Activated CD8-positive, alpha-beta memory T cell treated with anti-CD3 and anti-CD28 coated beads, Interleukin-2, amount 10 ng/mL, durations not matched to agents 7 days and 5 days (primary cell): ENCODE measurements around the gene VENTX. TPM values are rescaled to one million over a fixed set of nuclear protein-coding genes. Genes with fewer than 3 reads are reported as not detected.
A peak's percentile ranks its signal among the peaks of the same experiment; 100 is the strongest.

ENCODE experiments used
- ATAC-seq: fragments of 150-1000 bp; cut with Tn5 transposase; one replicate; pipeline ENCODE4 v1.10.0; 2021; ENCODE audit warnings: moderate library complexity
- CTCF ChIA-PET: fragments of 350-600 bp; sonication (Branson Sonifier 250); formaldehyde crosslinking; loops from one replicate; lab custom pipeline; 2021; ENCODE audit warnings: antibody characterized with exemption; lab: Charles Lee
- DNase-seq: peaks from one replicate; pipeline ENCODE4 v3.0.0-alpha.2; 2020
- H3K27ac Mint-ChIP-seq: one replicate; pipeline ENCODE4 v1.8.0; 2021; ENCODE audit warnings: mild to moderate bottlenecking, mixed read lengths
- H3K27me3 Mint-ChIP-seq: one replicate; pipeline ENCODE4 v1.8.0; 2021; ENCODE audit warnings: mixed read lengths
- H3K36me3 Mint-ChIP-seq: one replicate; pipeline ENCODE4 v1.8.0; 2021; ENCODE audit warnings: mild to moderate bottlenecking, mixed read lengths
- H3K4me1 Mint-ChIP-seq: one replicate; pipeline ENCODE4 v1.8.0; 2021; ENCODE audit warnings: mixed read lengths
- H3K4me3 Mint-ChIP-seq: one replicate; pipeline ENCODE4 v1.8.0; 2021; ENCODE audit warnings: mild to moderate bottlenecking, moderate library complexity, mixed read lengths
- H3K9me3 Mint-ChIP-seq: one replicate; pipeline ENCODE4 v1.8.0; 2022; ENCODE audit warnings: low read depth, mixed read lengths
- total RNA-seq, 2 experiments: library from RNA; stranded (reverse); gene quantifications; one replicate each; pipeline ENCODE4 v1.2.3, GENCODE V29; 2021

The VENTX gene
- total RNA-seq, 2 experiments from 2014 or later: 0.12 TPM; not detected in 1

DNA sequence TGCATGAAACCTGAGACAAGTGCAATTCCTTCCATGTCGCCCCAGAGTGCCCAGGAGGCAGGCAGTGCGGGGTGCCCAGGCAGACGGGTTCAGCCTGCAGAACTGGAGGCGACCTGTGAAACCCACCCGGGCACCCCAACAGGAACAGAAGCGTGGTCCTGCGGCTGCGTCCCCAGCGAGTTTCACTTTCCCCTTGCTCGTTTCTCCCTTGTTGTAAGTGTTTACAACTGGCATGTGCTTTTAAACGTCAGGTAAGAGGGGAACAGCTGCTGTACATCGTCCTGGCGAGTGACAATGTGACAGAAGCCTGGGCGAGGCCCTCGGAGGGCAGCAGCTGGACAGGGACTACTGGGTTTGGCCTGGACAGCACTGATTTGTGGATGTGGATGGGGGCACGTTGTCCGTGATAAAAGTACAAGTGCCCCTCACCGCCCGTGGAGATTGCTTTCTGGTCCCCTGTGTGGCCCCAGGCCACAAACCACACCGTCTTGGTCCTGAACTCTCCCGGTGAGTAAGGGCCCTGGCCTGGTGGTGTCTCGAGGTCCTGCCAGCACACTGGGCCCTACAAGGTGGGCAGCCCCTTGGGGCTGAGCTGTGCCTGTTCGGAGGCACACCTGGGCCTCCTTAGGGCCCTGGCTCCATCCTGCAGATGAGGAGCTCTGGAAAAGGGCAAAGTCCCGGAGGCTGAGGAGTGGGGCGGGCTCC is 4.0 kb downstream of the VENTX start:
- CTCF ChIA-PET: interaction anchor here (0.9 kb wide), 1 partner anchor 8 kb away, joined by 3 read pairs; no protein-coding TSS in a partner anchor
- Mint-ChIP-seq H3K9me3 (no peaks in the 10 kb centered on the region), H3K27ac (no peak overlapping the region), H3K27me3 (peaks cover 33% of the 10 kb centered on the region), H3K4me3 (peak overlapping the region; percentile 73), H3K36me3 (no peaks in the 10 kb centered on the region), H3K4me1 (peaks cover 18% of the 10 kb centered on the region)
- DNase-seq: peak; percentile 60
- peak; percentile 64 for ATAC-seq

DNA sequence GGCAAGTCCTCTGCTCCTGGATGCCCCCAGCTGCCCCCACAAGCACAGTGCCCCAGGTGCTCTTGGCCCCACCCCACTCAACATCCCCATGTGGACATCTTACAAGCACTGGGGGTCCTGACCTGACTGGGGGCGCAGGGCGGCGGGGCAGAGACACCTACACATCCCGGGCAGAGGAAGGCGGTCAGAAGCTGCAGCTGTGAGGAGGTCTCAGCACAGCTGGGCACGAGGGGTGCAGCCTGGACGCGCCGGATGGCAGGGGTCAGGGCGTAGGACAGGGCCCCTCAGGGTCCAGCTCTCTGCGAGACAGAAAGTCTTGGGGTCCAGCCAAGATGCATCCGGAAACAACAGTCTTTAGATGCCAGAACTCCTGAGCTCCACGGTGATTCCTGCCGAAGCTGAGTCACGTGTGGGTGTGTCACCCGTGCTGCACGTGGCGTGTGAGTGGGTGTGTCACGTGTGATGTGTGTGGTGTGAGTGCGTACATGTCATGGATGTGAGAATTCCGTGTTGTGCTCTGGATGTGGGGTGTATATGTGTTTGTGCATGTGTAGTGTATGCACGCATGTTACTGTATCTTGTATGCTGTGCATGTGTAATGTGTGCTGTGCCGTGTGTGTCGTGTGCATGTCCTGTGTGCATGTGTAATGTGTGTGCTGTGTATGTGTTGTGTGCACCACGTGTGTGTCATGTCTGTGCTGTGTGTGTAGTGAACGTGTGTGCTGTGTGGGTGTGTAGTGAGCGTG is 5.1 kb downstream of the VENTX start:
- ATAC-seq (no peak), DNase-seq (no peak)
- Mint-ChIP-seq H3K27me3 (peaks cover 29% of the 10 kb centered on the region), H3K4me3 (no peak overlapping the region), H3K27ac (no peak overlapping the region), H3K9me3 (no peaks in the 10 kb centered on the region), H3K4me1 (peaks cover 20% of the 10 kb centered on the region), H3K36me3 (no peaks in the 10 kb centered on the region)
- CTCF ChIA-PET: interaction anchor here (0.9 kb wide), 1 partner anchor 9 kb away, joined by 3 read pairs; no protein-coding TSS in a partner anchor

DNA sequence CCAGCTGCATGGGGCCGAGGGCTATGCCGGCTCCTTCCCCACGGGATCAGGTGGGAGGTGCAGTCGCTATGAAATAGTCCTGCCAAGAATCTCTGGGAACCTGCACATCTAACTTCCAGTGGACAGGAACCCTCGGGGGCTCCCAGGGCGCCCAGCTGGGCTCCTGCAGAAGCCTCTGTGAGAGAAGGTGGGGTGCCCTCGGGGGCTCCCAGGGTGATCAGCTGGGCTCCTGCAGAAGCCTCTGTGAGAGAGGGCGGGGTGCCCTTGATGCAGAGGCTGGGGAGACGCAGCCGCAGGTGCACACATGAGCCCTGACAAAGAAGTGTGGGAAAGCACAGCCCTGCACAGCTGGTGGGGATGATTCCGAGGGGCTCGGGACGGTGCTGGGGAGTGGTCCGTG is 5.9 kb downstream of the VENTX start:
- H3K36me3 Mint-ChIP-seq: no peaks in the 10 kb centered on the region
- H3K27ac Mint-ChIP-seq: no peak overlapping the region
- H3K27me3 Mint-ChIP-seq: peaks cover 24% of the 10 kb centered on the region
- H3K4me1 Mint-ChIP-seq: peaks cover 20% of the 10 kb centered on the region
- H3K9me3 Mint-ChIP-seq: no peaks in the 10 kb centered on the region
- CTCF ChIA-PET: no interaction called here
- H3K4me3 Mint-ChIP-seq: no peak overlapping the region
- ATAC-seq (no peak), DNase-seq (no peak)

- Mint-ChIP-seq H3K36me3 (no peaks in the 10 kb centered on the region), H3K4me3 (no peak overlapping the region), H3K4me1 (peaks cover 19% of the 10 kb centered on the region), H3K9me3 (no peaks in the 10 kb centered on the region), H3K27ac (no peak overlapping the region), H3K27me3 (peaks cover 17% of the 10 kb centered on the region)
- CTCF ChIA-PET: interaction anchor here (1.0 to 2.1 kb wide), 3 partner anchors 11 to 15 kb away, joined by 3 to 9 read pairs (median 3); no protein-coding TSS in a partner anchor
- no peak for ATAC-seq
- DNase-seq: no peak
Measured at GRCh38 chr10:133245439-133246235, 8.0 kb downstream of the VENTX start.

GRCh38 chr10:133246236-133246626 is 8.6 kb downstream of the VENTX start:
- Mint-ChIP-seq H3K4me1 (peaks cover 13% of the 10 kb centered on the region), H3K36me3 (no peaks in the 10 kb centered on the region), H3K27ac (no peak overlapping the region), H3K4me3 (no peak overlapping the region), H3K27me3 (peaks cover 11% of the 10 kb centered on the region), H3K9me3 (no peaks in the 10 kb centered on the region)
- no peak for DNase-seq
- no peak for ATAC-seq
- CTCF ChIA-PET: interaction anchor here (1.0 to 2.1 kb wide), 4 partner anchors 11 to 62 kb away, joined by 3 to 9 read pairs (median 4); no protein-coding TSS in a partner anchor

DNA sequence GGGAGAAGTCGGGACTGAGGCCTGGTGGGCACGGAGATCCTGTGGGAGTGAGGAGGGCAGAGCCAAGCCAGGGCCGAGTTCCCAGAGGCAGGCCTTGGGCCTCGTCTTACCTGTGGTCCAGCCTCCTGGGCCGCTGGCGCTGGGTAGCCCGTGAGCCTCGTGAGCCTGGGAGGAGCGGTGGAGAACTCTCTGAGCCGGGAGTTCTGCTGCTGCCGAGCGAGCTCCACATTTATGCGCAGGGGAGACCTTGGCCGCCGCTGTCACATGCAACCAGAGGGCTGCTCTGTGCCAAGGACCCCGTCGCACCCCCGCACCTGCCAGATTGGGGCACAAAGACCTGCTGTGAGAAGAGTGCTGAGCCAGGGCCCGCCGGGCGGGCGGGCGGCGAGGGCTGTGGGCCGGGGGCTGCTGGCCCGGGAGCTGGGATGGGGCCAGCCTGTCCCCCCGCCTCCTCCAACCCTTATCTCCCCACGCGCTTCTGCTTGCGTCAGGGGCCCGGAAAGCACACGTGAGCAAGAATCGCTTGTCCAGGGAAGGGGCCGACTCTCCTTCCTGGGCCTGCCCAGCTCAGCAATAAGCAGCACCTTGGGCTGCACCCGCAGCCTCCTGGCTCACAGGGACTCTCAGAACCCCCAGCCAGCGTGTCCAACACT is 10.2 kb downstream of the VENTX start:
- Mint-ChIP-seq H3K27ac (no peak overlapping the region), H3K9me3 (no peaks in the 10 kb centered on the region), H3K4me3 (no peak overlapping the region), H3K4me1 (peaks cover 2% of the 10 kb centered on the region), H3K36me3 (no peaks in the 10 kb centered on the region), H3K27me3 (peaks cover 5% of the 10 kb centered on the region)
- ATAC-seq (no peak), DNase-seq (no peak)
- CTCF ChIA-PET: interaction anchor here (0.8 to 1.4 kb wide), 2 partner anchors 11 to 60 kb away, joined by 4 to 5 read pairs; no protein-coding TSS in a partner anchor

- ATAC-seq (no peak), DNase-seq (no peak)
- peaks cover 2% of the 10 kb centered on the region for H3K4me1 Mint-ChIP-seq
- H3K36me3 Mint-ChIP-seq: no peaks in the 10 kb centered on the region
- peaks cover 5% of the 10 kb centered on the region for H3K27me3 Mint-ChIP-seq
- H3K27ac Mint-ChIP-seq: no peak overlapping the region
- H3K9me3 Mint-ChIP-seq: no peaks in the 10 kb centered on the region
- CTCF ChIA-PET: no interaction called here
- no peak overlapping the region for H3K4me3 Mint-ChIP-seq
Measured at GRCh38 chr10:133248334-133248715, 10.7 kb downstream of the VENTX start.

- H3K9me3 Mint-ChIP-seq: no peaks in the 10 kb centered on the region
- CTCF ChIA-PET: no interaction called here
- DNase-seq (no peak), ATAC-seq (no peak)
- no peak overlapping the region for H3K4me3 Mint-ChIP-seq
- H3K36me3 Mint-ChIP-seq: no peaks in the 10 kb centered on the region
- peaks cover 2% of the 10 kb centered on the region for H3K4me1 Mint-ChIP-seq
- H3K27me3 Mint-ChIP-seq: peaks cover 5% of the 10 kb centered on the region
- H3K27ac Mint-ChIP-seq: no peak overlapping the region
Measured at GRCh38 chr10:133249094-133249780, 11.6 kb downstream of the VENTX start.

GRCh38 chr10:133249975-133250754 is 12.5 kb downstream of the VENTX start:
- peak overlapping the region; percentile 36 for H3K27ac Mint-ChIP-seq
- ATAC-seq (no peak), DNase-seq (no peak)
- H3K4me3 Mint-ChIP-seq: no peak overlapping the region
- peaks cover 2% of the 10 kb centered on the region for H3K4me1 Mint-ChIP-seq
- CTCF ChIA-PET: no interaction called here
- peaks cover 5% of the 10 kb centered on the region for H3K27me3 Mint-ChIP-seq
- no peaks in the 10 kb centered on the region for H3K36me3 Mint-ChIP-seq
- H3K9me3 Mint-ChIP-seq: no peaks in the 10 kb centered on the region

DNA sequence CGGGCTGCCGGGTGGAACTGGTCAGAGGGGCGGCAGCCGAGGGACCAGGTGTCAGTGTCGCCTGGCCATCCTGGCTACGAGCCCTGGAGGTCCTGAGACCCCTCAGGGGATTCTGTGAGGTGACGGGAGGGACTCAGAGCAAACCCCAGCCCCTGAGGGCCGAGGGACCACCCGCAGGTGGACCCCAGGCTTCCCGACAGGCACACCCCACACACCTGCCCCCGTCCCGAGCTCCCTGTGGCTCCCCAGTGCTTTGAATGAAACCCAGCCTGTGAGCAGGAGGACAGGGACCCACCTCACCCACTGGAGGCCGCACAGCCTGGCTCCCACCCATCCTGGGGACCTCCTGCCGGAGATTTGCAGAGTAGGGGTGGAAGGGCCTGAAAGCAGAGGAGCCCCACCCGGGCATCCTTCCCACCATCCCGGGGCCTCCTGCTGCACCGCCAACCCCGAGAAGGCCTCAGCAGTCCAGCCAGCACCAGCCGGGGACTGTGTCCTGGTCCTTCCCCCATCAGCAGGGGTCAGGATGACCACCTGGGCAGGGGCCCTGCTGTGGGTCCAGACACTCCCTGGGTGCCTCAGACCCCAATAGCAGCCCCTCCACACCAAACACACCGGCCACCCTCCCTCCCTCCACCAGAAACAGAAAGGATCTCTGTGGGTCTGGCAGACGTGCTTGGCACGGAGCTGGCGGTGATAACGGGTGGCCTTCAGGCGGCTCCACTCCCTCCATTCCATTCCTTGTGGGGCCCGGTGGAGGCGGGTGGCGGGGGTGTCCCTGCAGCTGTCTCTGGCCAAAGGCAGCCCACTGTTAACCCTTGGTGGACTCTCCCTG is 13.9 kb downstream of the VENTX start:
- ATAC-seq: no peak
- Mint-ChIP-seq H3K27me3 (peaks cover 5% of the 10 kb centered on the region), H3K27ac (no peak overlapping the region), H3K9me3 (no peaks in the 10 kb centered on the region), H3K4me1 (peaks cover 2% of the 10 kb centered on the region), H3K36me3 (no peaks in the 10 kb centered on the region), H3K4me3 (no peak overlapping the region)
- CTCF ChIA-PET: no interaction called here
- DNase-seq: no peak

GRCh38 chr10:133252223-133252552 is 14.5 kb downstream of the VENTX start:
- H3K4me1 Mint-ChIP-seq: peaks cover 4% of the 10 kb centered on the region
- ATAC-seq (no peak), DNase-seq (no peak)
- no peaks in the 10 kb centered on the region for H3K9me3 Mint-ChIP-seq
- peaks cover 5% of the 10 kb centered on the region for H3K27me3 Mint-ChIP-seq
- no peak overlapping the region for H3K27ac Mint-ChIP-seq
- H3K36me3 Mint-ChIP-seq: no peaks in the 10 kb centered on the region
- H3K4me3 Mint-ChIP-seq: no peak overlapping the region
- CTCF ChIA-PET: no interaction called here
